ENCODE results near the gene THRAP3.
A peak's percentile ranks its signal among the peaks of the same experiment; 100 is the strongest.
"Not testable (repeated sequence)": the region's sequence is repeated elsewhere in the genome, so short reads cannot be mapped to it uniquely, and the experiment has no call there.

The THRAP3 gene

GRCh38 chr1:36251794-36252481 lies 27.7 kb downstream of the THRAP3 start:
- peak; percentile 36 for DNase-seq (ENCODE audit: low spot score)

DNA sequence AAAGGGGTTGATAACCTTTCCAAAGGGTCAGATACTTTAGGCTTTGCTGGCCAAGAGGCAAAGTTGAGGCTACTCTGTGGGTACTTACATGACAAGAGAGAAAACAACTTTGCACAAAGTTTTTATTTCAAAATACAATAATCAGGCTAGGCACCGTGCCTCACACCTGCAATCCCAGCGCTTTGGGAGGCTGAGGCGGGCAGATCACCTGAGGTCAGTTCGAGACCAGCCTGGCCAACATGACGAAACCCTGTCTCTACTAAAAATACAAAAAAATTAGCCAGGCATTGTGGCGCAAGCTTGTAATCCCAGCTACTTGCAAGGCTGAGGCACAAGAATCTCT lies 28.2 kb downstream of the THRAP3 start:
- not testable (repeated sequence) for DNase-seq (ENCODE audit: low spot score)

DNA sequence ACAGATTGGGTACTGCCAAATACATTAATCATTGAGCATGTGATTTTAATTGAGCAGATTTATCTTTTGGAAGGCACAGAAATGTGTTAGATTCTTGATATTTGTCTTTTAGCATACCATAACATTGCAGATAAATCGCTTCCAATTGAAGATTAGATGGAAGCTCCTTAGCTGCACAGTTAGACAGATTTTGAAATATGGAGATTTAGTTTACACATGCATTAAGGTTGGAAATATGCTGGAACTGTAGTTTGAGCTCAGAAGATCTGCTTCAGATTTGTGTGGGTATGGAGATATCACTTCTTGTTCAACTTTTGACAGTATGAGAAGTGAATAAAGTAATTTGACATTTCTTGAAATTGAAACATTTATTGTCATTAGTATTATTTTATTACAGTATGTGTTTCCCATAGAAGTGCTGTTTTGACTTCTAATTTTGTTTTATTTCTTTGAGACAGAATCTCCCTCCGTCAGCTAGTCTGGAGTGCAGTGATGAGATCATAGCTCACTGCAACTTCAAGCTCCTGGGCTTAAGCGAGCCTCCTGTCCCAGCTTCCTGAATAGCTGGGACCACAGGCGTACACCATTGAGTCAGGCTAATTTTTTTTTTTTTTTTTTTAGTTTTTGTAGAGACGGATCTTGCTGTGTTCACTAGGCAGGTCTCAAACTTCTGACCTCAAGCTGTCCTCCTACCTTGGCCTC lies 29.1 kb downstream of the THRAP3 start:
- DNase-seq (ENCODE audit: low spot score): no peak

DNA sequence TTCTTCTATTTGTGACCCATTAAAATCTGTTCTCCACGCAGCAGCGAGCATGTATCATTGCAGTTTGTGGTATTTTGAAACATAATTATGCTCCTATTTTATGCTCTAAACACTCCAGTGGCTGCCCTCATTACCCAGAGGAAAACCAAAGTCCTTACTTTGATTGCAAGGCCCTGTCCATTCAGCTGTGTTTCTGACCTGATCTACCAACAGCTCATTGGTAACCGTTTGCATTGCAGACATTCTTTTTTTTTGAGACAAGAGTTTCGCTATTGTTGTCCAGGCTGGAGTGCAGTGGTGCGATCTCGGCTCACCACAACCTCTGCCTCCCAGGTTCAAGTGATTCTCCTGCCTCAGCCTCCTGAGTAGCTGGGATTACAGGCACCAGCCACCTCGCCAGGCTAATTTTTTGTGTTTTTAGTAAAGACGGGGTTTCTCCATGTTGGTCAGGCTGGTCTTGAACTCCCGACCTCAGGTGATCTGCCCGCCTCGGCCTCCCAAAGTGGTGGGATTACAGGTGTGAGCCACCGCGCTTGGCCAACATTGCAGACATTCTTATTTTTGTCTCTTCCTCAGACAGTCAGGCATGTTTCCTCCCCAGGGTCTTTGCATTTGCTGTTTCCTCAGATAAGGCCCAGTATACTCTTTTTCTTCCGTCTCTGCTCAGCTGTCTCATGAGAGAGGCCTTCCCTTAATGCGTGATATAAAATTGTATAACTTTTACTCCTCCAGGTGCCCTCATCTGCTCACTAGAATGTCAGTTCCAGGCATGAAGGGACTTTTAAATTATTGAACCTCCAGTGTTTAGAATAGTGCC lies 32.5 kb downstream of the THRAP3 start:
- DNase-seq (ENCODE audit: low spot score): no peak

DNA sequence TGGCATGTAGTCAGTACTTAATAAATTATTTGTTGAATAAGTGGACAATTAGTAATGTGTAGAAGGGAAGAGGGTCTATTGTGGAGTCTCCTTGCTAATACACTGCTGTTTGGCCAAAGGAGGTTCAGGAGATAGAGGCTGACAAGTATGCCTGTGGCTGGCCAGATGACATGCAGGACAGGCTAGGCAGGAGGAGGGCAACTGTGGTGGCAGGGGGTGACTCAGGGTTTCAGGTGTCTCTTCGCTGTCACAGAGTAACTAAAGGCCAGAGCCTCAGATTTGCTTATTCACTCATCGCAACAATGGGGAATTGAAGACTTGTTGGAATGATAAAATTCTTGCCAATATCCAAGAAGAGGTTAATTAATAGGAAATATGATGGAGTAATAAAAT lies 33.1 kb downstream of the THRAP3 start:
- no peak for DNase-seq (ENCODE audit: low spot score)

DNA sequence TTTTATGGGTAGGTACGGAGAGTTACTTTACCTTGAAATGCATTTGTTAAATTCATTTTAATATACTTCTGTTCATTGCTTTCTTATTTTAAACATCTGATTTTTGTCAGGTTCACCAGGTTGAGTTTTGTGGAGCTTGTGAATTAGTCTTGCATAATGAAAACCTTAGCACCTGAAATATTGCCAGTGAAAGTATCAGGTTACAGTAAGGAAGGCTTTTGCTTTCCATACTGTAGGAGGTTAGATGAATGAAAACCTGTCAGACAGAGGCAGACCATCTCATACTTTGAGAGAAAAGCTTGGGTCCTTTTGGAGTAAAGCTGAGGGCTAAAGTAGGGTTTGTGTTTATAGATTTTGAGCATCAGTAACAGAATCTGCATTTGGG lies 34.7 kb downstream of the THRAP3 start:
- DNase-seq (ENCODE audit: low spot score): no peak

DNA sequence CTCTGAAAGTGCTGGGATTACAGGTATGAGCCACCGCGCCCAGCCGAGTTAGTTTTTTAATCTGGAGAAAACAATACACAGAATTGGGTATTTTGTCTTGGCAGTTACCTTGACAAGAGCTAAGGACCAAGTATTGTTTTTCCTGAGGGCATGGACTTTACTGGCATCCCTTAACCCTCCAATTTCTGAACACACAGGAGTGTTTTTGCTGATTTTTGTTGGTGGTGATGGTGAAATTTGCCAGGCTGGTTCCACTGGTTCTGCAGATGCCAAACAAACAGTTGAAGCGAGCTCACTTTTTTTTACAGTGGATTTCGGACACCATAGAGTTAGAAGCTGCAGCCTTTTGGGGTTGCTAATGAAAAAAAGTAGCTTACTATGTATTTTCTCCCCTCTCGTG lies 44.7 kb downstream of the THRAP3 start:
- no peak for DNase-seq (ENCODE audit: low spot score)

DNA sequence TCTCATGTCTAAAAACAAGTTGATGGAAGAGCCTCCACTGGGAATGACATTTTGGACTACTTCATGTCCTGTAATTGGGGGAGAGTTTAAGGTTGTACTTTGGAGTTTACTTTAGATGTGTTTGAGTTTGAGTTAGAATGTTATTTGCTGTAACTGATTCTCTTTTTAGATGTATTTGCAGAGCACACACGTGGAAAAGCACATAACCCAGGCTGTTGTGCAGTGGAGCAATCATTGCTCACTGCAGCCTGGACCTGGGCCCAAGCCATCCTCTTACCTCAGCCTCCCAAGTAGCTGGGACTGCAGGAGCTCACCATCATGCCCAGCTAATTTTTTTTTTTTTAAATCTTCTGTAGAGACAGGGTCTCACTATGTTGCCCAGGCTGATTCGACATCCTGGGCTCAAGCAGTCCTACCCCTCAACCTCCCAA lies 45.2 kb downstream of the THRAP3 start:
- no peak for DNase-seq (ENCODE audit: low spot score)

- DNase-seq (ENCODE audit: low spot score): no peak
These were observed 48.8 kb downstream of the THRAP3 start for GRCh38 chr1:36273024-36273423.

- no peak for DNase-seq (ENCODE audit: low spot score)
These were observed 50.0 kb downstream of the THRAP3 start for GRCh38 chr1:36274201-36274600.

DNA sequence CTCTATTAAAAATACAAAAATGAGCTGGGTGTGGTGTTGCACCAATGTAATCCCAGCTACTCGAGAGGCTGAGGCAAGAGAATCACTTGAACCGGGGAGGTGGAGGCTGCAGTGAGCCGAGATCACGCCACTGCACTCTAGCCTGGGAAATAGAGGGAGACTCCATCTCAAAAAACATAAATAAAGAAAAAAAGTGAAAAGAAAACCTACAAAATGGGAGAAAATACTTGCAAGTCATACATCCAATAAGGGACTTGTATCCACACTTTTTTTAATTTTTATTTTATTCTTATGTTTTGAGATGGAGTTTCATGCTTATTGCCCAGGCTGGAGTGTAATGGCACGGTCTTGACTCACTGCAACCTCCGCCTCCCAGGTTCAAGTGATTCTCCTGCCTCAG lies 52.4 kb downstream of the THRAP3 start:
- no peak for DNase-seq (ENCODE audit: low spot score)

DNA sequence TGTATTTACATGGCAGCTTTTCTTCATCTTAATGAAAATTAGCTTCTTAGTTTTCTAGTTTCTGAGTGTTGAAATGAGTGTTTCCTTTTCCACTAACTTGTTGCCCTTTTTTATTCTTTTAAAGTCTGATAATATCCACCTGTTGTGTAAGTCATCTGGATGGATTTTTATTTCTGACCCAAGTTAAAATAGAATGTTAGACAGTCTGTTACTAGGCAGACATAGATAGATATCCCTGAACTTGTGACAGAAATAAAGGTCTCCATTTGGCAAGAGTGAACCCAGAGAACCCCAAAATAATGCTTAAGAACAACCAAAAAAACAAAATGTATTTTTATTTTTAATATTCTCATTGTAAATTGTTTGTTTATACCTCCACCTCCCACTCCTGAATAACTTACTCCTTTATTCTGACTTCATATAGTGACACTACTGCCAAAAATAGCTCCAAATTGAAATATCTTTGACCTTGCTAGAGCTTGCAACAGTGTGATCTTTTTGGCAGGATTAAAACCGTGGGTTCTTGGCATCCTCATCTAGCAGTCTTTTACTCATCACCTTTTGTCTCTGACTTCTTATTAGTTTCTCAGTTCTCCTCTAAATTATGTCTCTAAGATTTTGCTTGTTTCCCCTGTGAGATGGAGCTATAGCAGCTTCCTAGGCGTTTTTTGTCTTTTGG lies 55.0 kb downstream of the THRAP3 start:
- DNase-seq (ENCODE audit: low spot score): peak; percentile 45

DNA sequence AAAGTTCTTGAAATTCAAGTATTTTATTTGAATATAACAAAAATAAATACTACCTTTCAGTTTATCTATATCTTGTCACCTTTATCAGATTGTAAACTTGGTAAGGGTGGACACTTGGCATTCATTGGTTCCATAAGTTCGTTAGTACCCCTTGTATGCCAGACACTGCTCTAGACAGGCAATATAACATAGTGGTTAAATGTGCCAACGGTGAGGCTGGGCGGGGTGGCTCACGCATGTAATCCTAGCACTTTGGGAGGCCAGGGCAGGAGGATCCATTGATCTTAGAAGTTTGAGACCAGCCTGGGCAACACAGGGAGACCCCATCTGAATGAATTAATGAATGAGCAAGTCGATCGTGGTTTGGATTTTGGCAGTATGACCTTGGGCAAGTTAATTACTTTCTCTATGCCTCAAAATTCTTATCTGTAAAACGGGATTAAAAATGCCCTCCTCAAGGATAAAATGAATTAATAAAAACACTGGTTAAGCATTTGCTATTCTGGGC lies 55.6 kb downstream of the THRAP3 start:
- no peak for DNase-seq (ENCODE audit: low spot score)

GRCh38 chr1:36284061-36284460 lies 59.8 kb downstream of the THRAP3 start:
- peak; percentile 20 for DNase-seq (ENCODE audit: low spot score)

GRCh38 chr1:36284517-36284916 lies 60.3 kb downstream of the THRAP3 start:
- DNase-seq (ENCODE audit: low spot score): no peak

DNA sequence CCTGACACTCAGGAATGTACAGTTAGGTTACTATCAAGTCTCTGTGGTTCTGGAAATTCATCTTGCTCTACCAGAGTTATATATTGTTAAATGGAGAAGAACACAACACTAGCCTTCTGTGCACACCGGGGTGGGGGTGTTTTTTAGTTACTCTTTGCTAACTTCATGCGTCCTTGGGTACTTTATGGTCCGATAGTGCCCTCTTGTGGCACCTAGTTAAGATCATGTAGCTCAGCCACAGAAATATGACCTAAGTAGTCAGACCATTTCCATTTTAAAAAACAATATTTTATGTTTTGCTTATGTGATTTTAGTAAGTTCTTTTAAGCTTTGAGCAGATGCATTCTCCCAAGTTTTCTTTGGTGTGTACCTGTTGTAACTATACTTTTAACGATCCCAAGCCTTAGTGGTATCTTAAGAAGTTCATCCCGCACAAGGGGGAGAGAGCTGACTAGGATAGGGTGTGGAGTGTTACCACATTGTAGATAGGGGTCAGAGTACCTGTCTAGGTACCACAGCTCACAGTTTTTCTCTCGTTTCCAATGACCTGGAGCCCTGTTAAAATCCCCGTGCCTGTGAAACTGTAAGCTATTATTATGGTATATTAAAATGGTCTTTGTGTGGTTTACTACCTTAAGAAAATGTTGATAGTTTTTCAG lies 61.3 kb downstream of the THRAP3 start:
- DNase-seq (ENCODE audit: low spot score): peak; percentile 81

GRCh38 chr1:36286802-36287201 lies 62.6 kb downstream of the THRAP3 start:
- DNase-seq (ENCODE audit: low spot score): no peak

- no peak for DNase-seq (ENCODE audit: low spot score)
These were observed 63.4 kb downstream of the THRAP3 start for GRCh38 chr1:36287595-36287994.

DNA sequence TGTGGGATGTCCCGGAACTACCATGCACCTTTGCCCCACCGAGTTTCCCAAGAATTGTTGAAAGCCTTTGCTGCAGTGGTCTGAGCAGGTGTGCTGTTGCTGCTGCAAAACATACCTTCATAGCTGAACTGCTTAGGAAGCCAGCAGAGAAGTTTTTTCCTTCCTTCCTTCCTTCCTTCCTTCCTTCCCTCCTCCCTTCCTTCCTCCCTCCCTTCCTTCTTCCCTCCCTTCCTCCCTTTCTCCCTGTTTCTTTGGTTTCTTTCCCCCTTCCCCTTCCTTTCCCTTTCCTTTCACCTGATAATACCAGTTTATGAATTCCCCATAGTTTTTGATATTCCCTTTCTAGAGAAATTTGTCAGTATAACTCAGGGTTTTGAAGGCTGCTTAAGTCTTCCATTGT lies 71.1 kb downstream of the THRAP3 start:
- DNase-seq (ENCODE audit: low spot score): no peak

GRCh38 chr1:36297062-36297461 lies 72.8 kb downstream of the THRAP3 start:
- DNase-seq (ENCODE audit: low spot score): no peak

DNA sequence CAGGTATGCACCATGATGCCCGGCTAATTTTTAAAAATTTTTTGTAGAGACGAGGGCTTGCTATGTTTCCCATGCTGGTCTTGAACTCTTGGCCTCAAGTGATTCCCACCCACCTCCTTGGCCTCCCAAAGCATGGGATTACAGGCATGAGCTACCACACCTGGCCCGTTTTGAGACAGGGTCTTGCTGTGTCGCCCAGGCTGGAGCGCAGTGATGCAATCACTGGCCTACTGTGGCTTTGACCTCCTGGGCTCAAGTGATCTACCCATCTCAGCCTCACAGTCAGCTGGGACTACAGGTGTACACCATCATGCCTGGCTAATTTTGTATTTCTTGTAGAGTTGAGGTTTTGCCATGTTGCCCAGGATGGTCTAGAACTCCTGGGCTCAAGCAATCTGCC lies 74.4 kb downstream of the THRAP3 start:
- DNase-seq (ENCODE audit: low spot score): no peak

DNA sequence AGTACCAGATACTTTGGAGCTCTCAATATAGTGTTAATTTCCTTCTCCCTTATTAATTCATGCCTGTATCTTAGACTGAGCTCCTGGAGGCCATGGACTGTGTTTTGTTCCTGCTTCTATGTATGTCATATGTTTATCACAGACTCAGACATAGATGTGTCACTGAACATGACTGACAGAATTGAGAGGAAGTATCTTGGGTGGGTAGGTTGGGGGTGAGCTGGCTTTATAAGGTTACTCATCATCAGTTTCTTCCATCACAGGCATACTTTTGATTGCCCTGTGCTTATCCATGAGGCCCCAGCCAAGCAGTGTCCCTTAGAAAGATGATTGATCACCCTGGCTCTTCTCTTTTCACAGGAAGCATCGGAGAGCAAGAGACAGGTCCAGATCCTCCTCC lies 76.3 kb downstream of the THRAP3 start:
- DNase-seq (ENCODE audit: low spot score): no peak
